Nephron (organoid): ENCODE data around the gene RANBP10.

Source experiments
- H3K27ac Mint-ChIP-seq, 3 experiments: 2 replicates each; pipeline ENCODE4 v1.8.0; 2020; ENCODE audit warnings: mixed read lengths in 3 of 3, mild to moderate bottlenecking in 2 of 3, moderate library complexity in 1 of 3
- H3K27me3 Mint-ChIP-seq: 2 replicates; pipeline ENCODE4 v1.8.0; 2021; ENCODE audit warnings: low read depth, mild to moderate bottlenecking, moderate library complexity, mixed read lengths
- H3K36me3 Mint-ChIP-seq: 2 replicates; pipeline ENCODE4 v1.8.0; 2020; ENCODE audit warnings: low read depth, mixed read lengths
- H3K4me1 Mint-ChIP-seq: 2 replicates; pipeline ENCODE4 v1.8.0; 2020; ENCODE audit warnings: mixed read lengths
- H3K4me3 Mint-ChIP-seq, 3 experiments: 2 replicates each; pipeline ENCODE4 v1.8.0; 2020; ENCODE audit warnings: mild to moderate bottlenecking in 3 of 3, mixed read lengths in 3 of 3, moderate library complexity in 2 of 3
- H3K9me3 Mint-ChIP-seq: 2 replicates; pipeline ENCODE4 v1.8.0; 2020; ENCODE audit warnings: mixed read lengths
- CTCF ChIP-seq, 3 experiments: fragments of 200-600 bp; sonication (generic); IDR thresholded peaks; one replicate each; pipeline ENCODE4 v1.5.0; 2021; ENCODE audit warnings: antibody characterized with exemption in 3 of 3; ENCODE audit not compliant: unreplicated experiment in 3 of 3

Gene RANBP10

GRCh38 chr16:67713647-67714273, 92.6 kb downstream of the RANBP10 start:
- Mint-ChIP-seq H3K4me1 (peaks cover 11% of the 10 kb centered on the region), H3K27me3 (no peaks in the 10 kb centered on the region), H3K4me3 (no peak overlapping the region), H3K27ac (no peak overlapping the region), H3K36me3 (peaks cover 21% of the 10 kb centered on the region), H3K9me3 (no peaks in the 10 kb centered on the region)
- no peak for TF ChIP-seq CTCF (IDR thresholded peaks at IDR 0.05; ENCODE audit: unreplicated experiment in 3 of 3)

GRCh38 chr16:67710607-67711006, 95.8 kb downstream of the RANBP10 start:
- H3K4me1 Mint-ChIP-seq: peaks cover 6% of the 10 kb centered on the region
- no peaks in the 10 kb centered on the region for H3K27me3 Mint-ChIP-seq
- no peak overlapping the region for H3K4me3 Mint-ChIP-seq
- TF ChIP-seq CTCF (IDR thresholded peaks at IDR 0.05; ENCODE audit: unreplicated experiment in 3 of 3): no peak
- H3K27ac Mint-ChIP-seq: no peak overlapping the region
- H3K36me3 Mint-ChIP-seq: peaks cover 30% of the 10 kb centered on the region
- no peaks in the 10 kb centered on the region for H3K9me3 Mint-ChIP-seq

GRCh38 chr16:67709050-67709449, 97.3 kb downstream of the RANBP10 start:
- H3K27ac Mint-ChIP-seq: no peak overlapping the region

DNA sequence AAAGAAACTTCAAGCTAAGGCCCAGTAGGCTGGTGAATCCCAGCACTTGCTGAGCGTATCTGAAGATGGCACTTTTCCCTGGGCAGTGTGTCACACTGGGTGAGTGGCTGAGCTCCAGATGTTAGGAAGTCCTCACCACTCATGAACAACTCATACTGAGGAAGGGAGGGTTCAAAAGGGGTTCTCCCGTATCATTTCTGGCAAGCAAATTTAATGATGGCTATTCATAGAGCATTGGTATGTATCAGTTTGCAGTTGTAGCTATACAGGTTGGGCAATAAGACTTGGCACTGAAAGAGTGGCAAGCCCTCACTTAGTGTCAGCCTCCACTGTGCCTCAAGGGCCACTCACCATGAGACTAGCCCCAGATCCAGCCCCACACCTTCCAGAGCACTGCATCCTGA, 98.0 kb downstream of the RANBP10 start:
- Mint-ChIP-seq H3K9me3 (no peaks in the 10 kb centered on the region), H3K36me3 (peaks cover 26% of the 10 kb centered on the region), H3K27me3 (no peaks in the 10 kb centered on the region), H3K27ac (no peak overlapping the region), H3K4me1 (peaks cover 10% of the 10 kb centered on the region), H3K4me3 (no peak overlapping the region)
- no peak for TF ChIP-seq CTCF (IDR thresholded peaks at IDR 0.05; ENCODE audit: unreplicated experiment in 3 of 3)

More at GRCh38 chr16:67709050-67709449, 97.3 kb downstream of the RANBP10 start:
- Mint-ChIP-seq H3K36me3 (peaks cover 30% of the 10 kb centered on the region), H3K4me1 (peaks cover 10% of the 10 kb centered on the region), H3K9me3 (no peaks in the 10 kb centered on the region), H3K4me3 (no peak overlapping the region), H3K27me3 (no peaks in the 10 kb centered on the region)
- TF ChIP-seq CTCF (IDR thresholded peaks at IDR 0.05; ENCODE audit: unreplicated experiment in 3 of 3): no peak

GRCh38 chr16:67707790-67708189, 98.6 kb downstream of the RANBP10 start:
- Mint-ChIP-seq H3K4me1 (peaks cover 10% of the 10 kb centered on the region), H3K4me3 (no peak overlapping the region), H3K36me3 (peaks cover 23% of the 10 kb centered on the region), H3K27ac (no peak overlapping the region), H3K27me3 (no peaks in the 10 kb centered on the region), H3K9me3 (no peaks in the 10 kb centered on the region)
- no peak for TF ChIP-seq CTCF (IDR thresholded peaks at IDR 0.05; ENCODE audit: unreplicated experiment in 3 of 3)

GRCh38 chr16:67707210-67707609, 99.2 kb downstream of the RANBP10 start:
- no peaks in the 10 kb centered on the region for H3K27me3 Mint-ChIP-seq
- no peak overlapping the region for H3K4me3 Mint-ChIP-seq
- peaks cover 23% of the 10 kb centered on the region for H3K36me3 Mint-ChIP-seq
- peaks cover 10% of the 10 kb centered on the region for H3K4me1 Mint-ChIP-seq
- H3K27ac Mint-ChIP-seq: no peak overlapping the region
- no peak for TF ChIP-seq CTCF (IDR thresholded peaks at IDR 0.05; ENCODE audit: unreplicated experiment in 3 of 3)
- no peaks in the 10 kb centered on the region for H3K9me3 Mint-ChIP-seq
